ENCODE measurements around the gene SPRR5. TPM values are rescaled to one million over a fixed set of nuclear protein-coding genes. Genes with fewer than 3 reads are reported as not detected.

Gene SPRR5
- total RNA-seq, 1 donor from 2014 or later, result not detected

DNA sequence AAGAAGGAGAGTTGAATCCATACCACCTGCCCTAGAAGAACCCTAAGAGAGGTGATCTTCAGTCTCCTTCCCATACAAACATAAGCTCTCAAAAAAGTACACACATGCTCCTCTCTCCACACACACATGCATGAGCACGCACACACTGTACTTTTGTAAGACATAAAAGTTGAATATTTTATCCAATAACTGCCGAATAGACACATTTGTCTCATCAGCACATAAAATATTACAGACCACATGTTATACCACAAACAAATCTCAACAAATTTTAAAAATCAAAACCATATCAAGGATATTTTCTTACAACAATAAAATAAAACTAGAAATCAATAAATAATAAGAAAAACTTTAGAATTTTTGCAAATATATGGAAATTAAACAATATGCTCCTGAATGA is 39.6 kb downstream of the SPRR5 start:
- H3K9me3 Mint-ChIP-seq (ENCODE audit: low read depth), result no peaks in the 10 kb centered on the region
- no peak overlapping the region for H3K4me3 Mint-ChIP-seq (ENCODE audit: unreplicated experiment)
- no peaks in the 10 kb centered on the region for H3K4me1 Mint-ChIP-seq (ENCODE audit: low read depth)
- no peak for DNase-seq (ENCODE audit: low spot score)
- no peaks in the 10 kb centered on the region for H3K36me3 Mint-ChIP-seq (ENCODE audit: low read depth)
- TF ChIP-seq, protein P1, sequence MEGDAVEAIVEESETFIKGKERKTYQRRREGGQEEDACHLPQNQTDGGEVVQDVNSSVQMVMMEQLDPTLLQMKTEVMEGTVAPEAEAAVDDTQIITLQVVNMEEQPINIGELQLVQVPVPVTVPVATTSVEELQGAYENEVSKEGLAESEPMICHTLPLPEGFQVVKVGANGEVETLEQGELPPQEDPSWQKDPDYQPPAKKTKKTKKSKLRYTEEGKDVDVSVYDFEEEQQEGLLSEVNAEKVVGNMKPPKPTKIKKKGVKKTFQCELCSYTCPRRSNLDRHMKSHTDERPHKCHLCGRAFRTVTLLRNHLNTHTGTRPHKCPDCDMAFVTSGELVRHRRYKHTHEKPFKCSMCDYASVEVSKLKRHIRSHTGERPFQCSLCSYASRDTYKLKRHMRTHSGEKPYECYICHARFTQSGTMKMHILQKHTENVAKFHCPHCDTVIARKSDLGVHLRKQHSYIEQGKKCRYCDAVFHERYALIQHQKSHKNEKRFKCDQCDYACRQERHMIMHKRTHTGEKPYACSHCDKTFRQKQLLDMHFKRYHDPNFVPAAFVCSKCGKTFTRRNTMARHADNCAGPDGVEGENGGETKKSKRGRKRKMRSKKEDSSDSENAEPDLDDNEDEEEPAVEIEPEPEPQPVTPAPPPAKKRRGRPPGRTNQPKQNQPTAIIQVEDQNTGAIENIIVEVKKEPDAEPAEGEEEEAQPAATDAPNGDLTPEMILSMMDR (IDR thresholded peaks at IDR 0.05), result no peak
- H3K27ac Mint-ChIP-seq (ENCODE audit: unreplicated experiment), result no peak overlapping the region
- peaks cover 1% of the 10 kb centered on the region for H3K27me3 Mint-ChIP-seq (ENCODE audit: low read depth)

DNA sequence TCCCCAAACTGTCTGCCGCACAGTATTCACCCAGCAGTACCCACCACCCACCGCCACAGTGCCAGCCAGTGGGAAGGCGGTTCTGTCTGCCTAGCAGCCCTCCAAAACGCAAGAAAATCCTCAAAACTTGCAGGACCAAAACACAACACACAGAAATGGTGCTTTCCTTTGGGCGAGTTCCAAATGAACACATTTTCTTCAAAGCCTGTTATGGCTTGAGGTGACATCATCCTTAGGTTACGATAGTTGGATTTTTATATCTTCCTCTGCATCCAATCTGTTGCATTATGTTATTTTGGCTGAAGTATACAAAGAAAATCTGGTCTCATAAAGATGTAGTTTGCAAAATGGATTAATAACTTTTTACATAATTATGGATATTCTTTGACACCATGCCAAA is 46.2 kb downstream of the SPRR5 start:
- Mint-ChIP-seq H3K9me3 (ENCODE audit: low read depth) (peaks cover 15% of the 10 kb centered on the region), H3K4me3 (ENCODE audit: unreplicated experiment) (no peak overlapping the region), H3K4me1 (ENCODE audit: low read depth) (no peaks in the 10 kb centered on the region), H3K36me3 (ENCODE audit: low read depth) (no peaks in the 10 kb centered on the region), H3K27ac (ENCODE audit: unreplicated experiment) (no peak overlapping the region), H3K27me3 (ENCODE audit: low read depth) (no peaks in the 10 kb centered on the region)
- TF ChIP-seq, protein P1 (IDR thresholded peaks at IDR 0.05), result no peak
- no peak for DNase-seq (ENCODE audit: low spot score)

- TF ChIP-seq, protein P1 (IDR thresholded peaks at IDR 0.05), result no peak
- no peaks in the 10 kb centered on the region for H3K4me1 Mint-ChIP-seq (ENCODE audit: low read depth)
- H3K4me3 Mint-ChIP-seq (ENCODE audit: unreplicated experiment), result no peak overlapping the region
- H3K27me3 Mint-ChIP-seq (ENCODE audit: low read depth), result no peaks in the 10 kb centered on the region
- no peaks in the 10 kb centered on the region for H3K36me3 Mint-ChIP-seq (ENCODE audit: low read depth)
- peaks cover 15% of the 10 kb centered on the region for H3K9me3 Mint-ChIP-seq (ENCODE audit: low read depth)
- no peak for DNase-seq (ENCODE audit: low spot score)
- H3K27ac Mint-ChIP-seq (ENCODE audit: unreplicated experiment), result no peak overlapping the region
These were observed 48.8 kb downstream of the SPRR5 start for GRCh38 chr1:152995842-152996241.

DNA sequence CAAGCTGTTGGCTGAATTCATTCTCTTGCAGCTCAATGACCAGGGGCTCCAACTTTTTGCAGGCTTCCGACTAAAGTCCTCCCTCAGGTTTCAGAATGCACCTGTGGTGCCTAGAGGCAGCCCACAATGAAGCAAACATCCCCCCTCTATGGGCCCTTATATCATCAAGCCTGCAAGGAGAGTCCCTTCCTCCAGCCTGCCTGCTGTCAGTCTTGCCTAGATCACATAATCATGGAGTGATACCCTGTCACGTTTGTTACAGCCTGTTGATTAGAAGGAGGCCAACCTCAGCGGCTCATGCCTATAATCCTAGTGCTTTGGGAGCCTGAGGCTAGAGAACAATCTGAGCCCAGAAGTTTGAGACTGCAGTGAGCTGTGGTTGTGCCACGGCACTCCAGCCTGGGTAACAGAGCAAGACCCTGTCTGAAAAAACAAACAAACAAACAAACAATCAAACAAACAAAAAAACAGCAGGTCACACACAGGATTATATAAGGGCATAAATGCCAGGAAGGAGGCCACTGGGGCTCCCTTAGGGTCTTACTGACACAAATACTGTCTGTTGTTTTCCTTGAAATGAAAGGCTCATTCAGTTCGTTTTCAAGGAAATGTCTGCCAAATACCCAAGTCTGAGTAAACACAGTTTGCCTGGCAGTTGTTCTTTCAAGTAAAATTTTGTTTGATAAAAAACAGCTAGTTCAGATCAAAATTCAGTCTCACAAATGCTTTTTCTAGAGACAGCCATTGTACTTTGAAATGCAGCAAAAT is 49.8 kb downstream of the SPRR5 start:
- H3K36me3 Mint-ChIP-seq (ENCODE audit: low read depth), result no peaks in the 10 kb centered on the region
- H3K9me3 Mint-ChIP-seq (ENCODE audit: low read depth), result peaks cover 15% of the 10 kb centered on the region
- H3K4me1 Mint-ChIP-seq (ENCODE audit: low read depth), result no peaks in the 10 kb centered on the region
- TF ChIP-seq, protein P1 (IDR thresholded peaks at IDR 0.05), result no peak
- no peak for DNase-seq (ENCODE audit: low spot score)
- no peaks in the 10 kb centered on the region for H3K27me3 Mint-ChIP-seq (ENCODE audit: low read depth)
- no peak overlapping the region for H3K4me3 Mint-ChIP-seq (ENCODE audit: unreplicated experiment)
- no peak overlapping the region for H3K27ac Mint-ChIP-seq (ENCODE audit: unreplicated experiment)

DNA sequence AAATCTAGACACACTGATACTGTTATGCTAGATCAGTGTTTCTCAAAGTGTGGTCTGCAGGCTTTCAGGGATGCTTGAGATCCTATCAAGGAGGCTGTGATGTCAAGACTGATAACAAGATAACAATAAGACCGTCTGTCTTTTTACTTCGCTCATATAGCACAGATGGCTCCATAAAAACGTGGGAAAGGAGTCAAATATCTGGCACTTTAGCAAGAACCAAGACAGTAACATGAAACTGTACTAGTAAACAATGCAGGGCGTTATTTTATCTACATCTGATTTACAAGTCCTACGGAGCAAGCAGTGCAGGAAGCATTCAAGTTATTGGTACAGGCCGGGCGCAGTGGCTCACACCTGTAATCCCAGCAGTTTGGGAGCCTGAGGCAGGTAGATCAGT is 50.9 kb downstream of the SPRR5 start:
- no peaks in the 10 kb centered on the region for H3K27me3 Mint-ChIP-seq (ENCODE audit: low read depth)
- H3K4me1 Mint-ChIP-seq (ENCODE audit: low read depth), result no peaks in the 10 kb centered on the region
- H3K36me3 Mint-ChIP-seq (ENCODE audit: low read depth), result no peaks in the 10 kb centered on the region
- no peak for DNase-seq (ENCODE audit: low spot score)
- no peak overlapping the region for H3K27ac Mint-ChIP-seq (ENCODE audit: unreplicated experiment)
- H3K4me3 Mint-ChIP-seq (ENCODE audit: unreplicated experiment), result no peak overlapping the region
- TF ChIP-seq, protein P1 (IDR thresholded peaks at IDR 0.05), result no peak
- peaks cover 19% of the 10 kb centered on the region for H3K9me3 Mint-ChIP-seq (ENCODE audit: low read depth)
